Mesothelial cell of epicardium (in vitro differentiated cells): ENCODE data around the gene RBM19. TPM values are rescaled to one million over a fixed set of nuclear protein-coding genes. Genes with fewer than 3 reads are reported as not detected.
A peak's percentile ranks its signal among the peaks of the same experiment; 100 is the strongest.

ENCODE experiments used
- DNase-seq, 2 experiments: peaks; one replicate each; pipeline ENCODE4 v3.0.0; 2021; ENCODE audit warnings: low spot score in 2 of 2; ENCODE audit not compliant: unreplicated experiment in 2 of 2
- H3K27ac Mint-ChIP-seq: 2 replicates; pipeline ENCODE4 v1.8.0; 2021; ENCODE audit warnings: mixed read lengths
- H3K27me3 Mint-ChIP-seq: 2 replicates; pipeline ENCODE4 v1.8.0; 2021; ENCODE audit warnings: low read depth, mixed read lengths
- H3K36me3 Mint-ChIP-seq: 2 replicates; pipeline ENCODE4 v1.8.0; 2021; ENCODE audit warnings: mixed read lengths
- H3K4me1 Mint-ChIP-seq: 2 replicates; pipeline ENCODE4 v1.8.0; 2021; ENCODE audit warnings: mixed read lengths
- H3K4me3 Mint-ChIP-seq: 2 replicates; pipeline ENCODE4 v1.8.0; 2021; ENCODE audit warnings: mild to moderate bottlenecking, moderate library complexity, mixed read lengths
- H3K9me3 Mint-ChIP-seq: 2 replicates; pipeline ENCODE4 v1.8.0; 2021; ENCODE audit warnings: mixed read lengths
- total RNA-seq: library from RNA; stranded (reverse); gene quantifications from 3 replicates; pipeline ENCODE4 v1.2.1, GENCODE V29; 2021
- TF ChIP-seq, protein P1 (sequence below): fragments of 200-600 bp; sonication (generic); IDR thresholded peaks from one replicate; pipeline ENCODE4 v1.5.0; 2021; ENCODE audit warnings: antibody characterized with exemption; ENCODE audit not compliant: unreplicated experiment

Gene RBM19
- total RNA-seq, 1 donor from 2014 or later: 43.4 TPM

- Mint-ChIP-seq H3K4me1 (no peaks in the 10 kb centered on the region), H3K4me3 (no peak overlapping the region), H3K27me3 (no peaks in the 10 kb centered on the region), H3K27ac (no peak overlapping the region), H3K9me3 (no peaks in the 10 kb centered on the region), H3K36me3 (peaks cover 23% of the 10 kb centered on the region)
- DNase-seq: no peak
- TF ChIP-seq, protein P1, sequence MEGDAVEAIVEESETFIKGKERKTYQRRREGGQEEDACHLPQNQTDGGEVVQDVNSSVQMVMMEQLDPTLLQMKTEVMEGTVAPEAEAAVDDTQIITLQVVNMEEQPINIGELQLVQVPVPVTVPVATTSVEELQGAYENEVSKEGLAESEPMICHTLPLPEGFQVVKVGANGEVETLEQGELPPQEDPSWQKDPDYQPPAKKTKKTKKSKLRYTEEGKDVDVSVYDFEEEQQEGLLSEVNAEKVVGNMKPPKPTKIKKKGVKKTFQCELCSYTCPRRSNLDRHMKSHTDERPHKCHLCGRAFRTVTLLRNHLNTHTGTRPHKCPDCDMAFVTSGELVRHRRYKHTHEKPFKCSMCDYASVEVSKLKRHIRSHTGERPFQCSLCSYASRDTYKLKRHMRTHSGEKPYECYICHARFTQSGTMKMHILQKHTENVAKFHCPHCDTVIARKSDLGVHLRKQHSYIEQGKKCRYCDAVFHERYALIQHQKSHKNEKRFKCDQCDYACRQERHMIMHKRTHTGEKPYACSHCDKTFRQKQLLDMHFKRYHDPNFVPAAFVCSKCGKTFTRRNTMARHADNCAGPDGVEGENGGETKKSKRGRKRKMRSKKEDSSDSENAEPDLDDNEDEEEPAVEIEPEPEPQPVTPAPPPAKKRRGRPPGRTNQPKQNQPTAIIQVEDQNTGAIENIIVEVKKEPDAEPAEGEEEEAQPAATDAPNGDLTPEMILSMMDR: no peak
These were observed 51.9 kb downstream of the RBM19 start for GRCh38 chr12:113914176-113914575.

GRCh38 chr12:113912760-113913329, 53.3 kb downstream of the RBM19 start:
- Mint-ChIP-seq H3K4me3 (no peak overlapping the region), H3K36me3 (peaks cover 27% of the 10 kb centered on the region), H3K27me3 (no peaks in the 10 kb centered on the region), H3K4me1 (no peaks in the 10 kb centered on the region), H3K27ac (no peak overlapping the region), H3K9me3 (no peaks in the 10 kb centered on the region)
- peak; percentile 53 to 85 for DNase-seq
- TF ChIP-seq, protein P1: peak; percentile 87

GRCh38 chr12:113911971-113912759, 54.0 kb downstream of the RBM19 start:
- TF ChIP-seq, protein P1: no peak
- no peak for DNase-seq
- H3K9me3 Mint-ChIP-seq: no peaks in the 10 kb centered on the region
- H3K27ac Mint-ChIP-seq: no peak overlapping the region
- no peaks in the 10 kb centered on the region for H3K4me1 Mint-ChIP-seq
- H3K27me3 Mint-ChIP-seq: no peaks in the 10 kb centered on the region
- no peak overlapping the region for H3K4me3 Mint-ChIP-seq
- H3K36me3 Mint-ChIP-seq: peaks cover 26% of the 10 kb centered on the region

DNA sequence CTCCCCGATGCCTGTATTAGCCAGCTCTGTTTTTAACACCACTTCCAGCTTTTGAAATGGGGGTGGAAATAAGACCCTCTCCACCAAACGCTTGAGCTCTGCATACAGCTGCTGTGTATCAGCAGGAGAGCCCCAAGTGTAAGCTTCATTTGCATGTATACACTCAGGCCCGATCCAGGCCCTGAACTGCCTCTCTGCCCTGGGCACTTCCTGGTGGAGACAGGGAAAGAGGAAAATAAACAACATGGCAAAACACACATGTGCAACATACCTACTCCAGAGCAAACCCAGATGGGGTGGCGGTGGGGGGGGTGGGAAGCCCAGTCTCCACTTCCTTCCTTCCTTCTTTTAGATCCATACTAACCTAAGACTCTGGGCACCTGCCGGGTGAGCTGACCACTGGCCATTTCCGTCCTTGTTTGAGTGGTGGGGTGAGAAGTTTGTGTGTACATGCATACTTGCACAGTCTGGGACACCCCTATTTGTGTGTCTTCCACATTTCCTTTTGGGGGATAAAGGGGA, 55.3 kb downstream of the RBM19 start:
- no peak overlapping the region for H3K4me3 Mint-ChIP-seq
- no peaks in the 10 kb centered on the region for H3K4me1 Mint-ChIP-seq
- peaks cover 3% of the 10 kb centered on the region for H3K9me3 Mint-ChIP-seq
- DNase-seq: no peak
- H3K27me3 Mint-ChIP-seq: no peaks in the 10 kb centered on the region
- H3K27ac Mint-ChIP-seq: no peak overlapping the region
- TF ChIP-seq, protein P1: no peak
- peaks cover 26% of the 10 kb centered on the region for H3K36me3 Mint-ChIP-seq

GRCh38 chr12:113909776-113910420, 56.2 kb downstream of the RBM19 start:
- TF ChIP-seq, protein P1: no peak
- H3K4me3 Mint-ChIP-seq: no peak overlapping the region
- DNase-seq: no peak
- no peak overlapping the region for H3K27ac Mint-ChIP-seq
- H3K27me3 Mint-ChIP-seq: no peaks in the 10 kb centered on the region
- no peaks in the 10 kb centered on the region for H3K4me1 Mint-ChIP-seq
- peaks cover 31% of the 10 kb centered on the region for H3K36me3 Mint-ChIP-seq
- H3K9me3 Mint-ChIP-seq: peaks cover 6% of the 10 kb centered on the region
